NCI-H774 (cell line): ENCODE results near the gene ACSL3.
"Not testable (repeated sequence)": the region's sequence is repeated elsewhere in the genome, so short reads cannot be mapped to it uniquely, and the experiment has no call there.

Experiments used
- DNase-seq: peaks from one replicate; lab custom pipeline; 2025; lab: John Stamatoyannopoulos, UW

ACSL3 gene

DNA sequence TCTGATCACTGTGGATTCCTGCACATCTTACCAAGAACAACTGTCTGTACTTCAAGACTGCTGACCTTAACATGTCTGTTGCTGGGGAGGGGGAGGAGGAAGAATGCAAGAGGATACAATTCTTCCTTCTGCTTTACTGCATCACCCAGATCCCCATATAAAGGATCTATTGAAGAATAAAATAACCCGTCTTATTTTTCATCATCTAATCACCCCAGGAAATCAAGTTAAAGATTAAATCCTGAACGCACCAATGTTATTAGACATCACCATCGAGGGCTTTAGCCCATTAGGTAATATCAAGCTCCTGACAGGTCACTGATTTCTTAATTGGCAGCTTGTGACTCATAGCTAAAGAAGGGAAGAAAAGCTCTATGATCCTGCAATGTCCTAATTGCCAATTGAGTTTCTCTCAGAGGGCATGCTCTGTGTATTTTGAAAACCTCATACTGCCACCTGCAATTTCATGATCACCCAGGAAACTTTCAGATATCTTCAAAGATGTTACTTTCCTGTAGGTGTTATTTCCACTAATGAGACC is 115.8 kb downstream of the ACSL3 start:
- DNase-seq = no peak

DNA sequence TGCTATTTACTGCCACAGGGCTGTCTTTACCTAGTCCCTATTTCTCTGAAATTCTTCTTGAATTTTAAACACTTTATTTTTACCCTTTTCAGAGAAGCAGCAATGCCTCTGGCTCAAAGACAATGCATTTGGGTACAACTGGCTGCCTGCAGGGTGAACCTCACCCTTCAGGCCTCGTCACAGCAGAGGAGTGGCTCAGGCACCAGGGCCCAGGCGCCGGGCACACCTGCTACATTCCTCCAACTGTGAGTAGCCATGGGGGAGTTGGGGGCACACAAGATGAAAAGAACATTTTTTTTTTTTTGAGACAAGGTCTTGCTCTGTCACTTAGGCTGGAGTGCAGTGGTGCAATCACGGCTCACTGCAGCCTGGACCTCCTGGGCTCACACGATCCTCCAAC is 116.3 kb downstream of the ACSL3 start:
- DNase-seq = no peak

DNA sequence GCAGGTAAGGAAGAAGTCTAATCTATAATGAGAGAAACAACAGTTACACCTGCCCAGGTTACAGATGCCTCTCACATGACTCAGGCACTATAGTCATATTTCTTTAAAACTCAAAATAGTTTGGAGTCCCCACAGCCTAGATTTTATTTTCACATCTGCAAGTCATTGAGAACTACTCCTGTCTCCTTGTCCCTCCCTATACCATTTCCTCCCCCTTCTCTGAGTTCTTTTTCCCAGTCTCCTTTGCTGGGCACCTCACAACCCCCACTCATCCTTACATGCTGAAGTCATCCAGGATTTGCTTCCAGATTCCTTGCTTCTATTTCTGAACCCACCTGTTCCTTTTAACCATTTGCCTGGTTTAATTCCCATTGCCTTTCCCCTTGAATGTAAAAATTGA is 118.0 kb downstream of the ACSL3 start:
- no peak for DNase-seq

DNA sequence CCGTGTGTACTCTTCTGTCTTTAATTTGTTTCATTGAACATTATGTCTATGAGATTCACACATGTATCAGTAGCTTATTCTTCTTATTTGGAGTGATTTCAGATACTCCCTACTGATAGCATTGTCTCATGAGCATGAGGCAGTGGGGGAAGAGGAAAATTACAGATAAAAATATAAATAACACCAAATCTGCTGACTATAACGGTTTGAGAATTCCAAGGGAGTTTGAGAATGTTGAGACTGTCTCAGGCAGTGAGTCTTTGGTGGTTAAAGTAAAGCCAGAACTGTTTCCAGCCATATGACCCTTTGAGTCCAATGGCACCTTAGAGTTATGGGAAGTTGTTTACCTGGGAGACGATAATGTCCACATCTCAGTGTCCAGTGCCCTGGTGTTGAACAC is 118.6 kb downstream of the ACSL3 start:
- DNase-seq = no peak

DNA sequence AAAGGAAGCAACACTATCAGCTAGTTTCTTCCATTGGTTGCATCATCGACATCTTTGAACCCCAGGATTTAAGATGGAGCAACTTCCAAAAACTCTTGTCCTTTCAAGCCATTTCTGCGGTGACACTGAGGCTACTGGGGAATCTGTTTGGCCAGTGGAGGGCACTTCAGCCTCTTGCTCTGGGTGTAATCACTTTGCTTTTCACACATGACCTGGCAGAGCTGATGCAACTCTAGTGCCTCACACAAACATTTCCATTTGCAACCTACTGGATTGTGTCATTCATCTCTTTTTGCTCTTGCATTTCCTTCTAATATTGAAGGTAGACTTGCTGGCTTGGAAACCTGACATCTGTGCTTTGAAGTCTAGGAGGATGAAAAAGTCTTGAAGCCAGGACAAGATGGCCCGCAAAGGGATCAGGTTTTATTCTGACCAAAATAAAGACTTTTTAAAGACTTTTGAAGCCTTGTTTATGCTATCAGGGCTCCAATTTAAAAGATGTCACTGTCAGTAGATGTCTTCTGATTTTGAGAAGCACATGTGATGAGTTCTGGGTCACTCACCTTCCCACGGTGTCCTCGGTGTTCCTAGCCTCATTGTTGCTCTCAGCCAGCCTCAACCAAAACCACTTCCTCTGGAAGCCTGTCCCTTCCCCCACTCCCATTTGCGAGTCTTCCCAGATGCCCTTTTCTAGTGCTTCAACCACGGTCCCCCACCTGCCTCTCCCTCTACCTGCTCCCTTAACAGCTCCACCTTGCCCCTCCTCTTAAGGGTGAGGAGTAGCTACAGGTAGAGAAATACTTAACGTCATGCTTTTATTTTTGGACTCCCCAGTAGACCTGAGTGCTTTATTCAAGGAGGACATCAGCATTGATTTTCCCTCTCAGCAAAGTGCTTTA is 121.4 kb downstream of the ACSL3 start:
- peak; percentile 59 for DNase-seq

DNA sequence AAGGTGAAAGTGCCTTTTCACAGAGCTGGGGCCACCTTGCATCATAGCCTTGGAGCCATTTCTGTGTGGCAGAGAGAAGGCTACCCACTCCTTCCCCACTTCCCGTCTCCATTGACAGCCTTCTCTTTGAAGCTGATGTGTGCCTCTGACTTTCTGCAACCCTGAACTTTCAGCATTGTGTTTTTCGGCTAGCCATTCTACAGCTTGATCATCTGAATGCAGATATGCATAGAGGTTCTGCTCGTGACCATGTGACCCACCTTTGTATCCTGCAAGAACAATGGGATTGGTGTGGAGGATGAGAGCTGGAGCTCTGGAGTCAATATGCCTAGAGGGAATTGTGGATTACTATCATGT is 122.1 kb downstream of the ACSL3 start:
- no peak for DNase-seq

DNA sequence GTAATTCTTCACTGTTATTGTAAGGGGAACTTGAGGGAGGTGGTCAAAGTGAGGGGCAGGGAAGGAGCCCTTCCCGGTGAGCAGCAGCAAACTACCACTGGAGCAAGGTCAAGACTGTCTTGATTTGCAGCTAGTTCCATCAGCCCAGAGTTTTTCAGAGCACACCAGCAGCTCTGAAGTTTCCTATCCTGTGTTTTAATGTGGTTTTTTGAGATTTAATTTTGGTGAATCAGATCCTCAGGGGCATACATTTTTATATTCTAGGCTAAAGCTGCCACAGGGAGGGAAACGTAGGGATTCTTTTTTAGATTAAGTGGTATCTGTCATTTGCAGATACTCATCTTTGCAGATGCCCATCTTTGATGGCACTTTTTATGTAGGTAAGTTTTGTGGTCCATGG is 124.1 kb downstream of the ACSL3 start:
- no peak for DNase-seq

DNA sequence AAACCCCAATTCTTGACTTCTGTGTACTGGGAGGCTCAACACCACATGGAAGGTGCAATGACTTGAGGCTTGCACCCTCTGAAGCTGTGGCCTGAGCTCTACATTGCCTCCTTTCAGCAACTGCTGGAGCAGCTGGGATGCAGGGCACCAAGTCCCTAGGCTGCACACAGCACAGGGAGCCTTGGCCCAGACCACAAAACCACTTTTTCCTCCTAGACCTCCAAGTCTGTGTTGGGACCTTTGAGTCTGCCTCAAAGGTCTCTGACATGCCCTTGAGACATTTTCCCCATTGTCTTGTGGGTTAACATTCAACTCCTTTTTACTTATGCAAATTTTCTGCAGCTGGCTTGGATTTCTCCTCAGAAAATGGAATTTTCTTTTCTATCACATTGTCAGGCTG is 128.6 kb downstream of the ACSL3 start:
- no peak for DNase-seq

DNA sequence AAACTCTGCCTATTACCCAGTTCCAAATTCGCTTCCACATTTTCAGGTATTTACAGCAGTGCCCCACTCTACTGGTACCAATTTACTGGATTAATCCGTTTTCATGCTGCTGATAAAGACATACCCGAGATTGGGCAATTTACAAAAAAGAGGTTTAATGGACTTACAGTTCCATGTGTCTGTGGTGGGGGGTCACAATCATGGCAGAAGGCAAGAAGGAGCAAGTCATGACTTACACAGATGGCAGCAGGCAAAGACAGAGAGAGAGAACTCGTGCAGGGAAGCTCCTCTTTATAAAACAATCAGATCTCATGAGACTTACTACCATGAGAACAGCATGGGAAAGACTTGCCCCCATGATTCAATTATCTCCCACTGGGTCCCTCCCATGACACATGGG is 129.4 kb downstream of the ACSL3 start:
- not testable (repeated sequence) for DNase-seq

DNA sequence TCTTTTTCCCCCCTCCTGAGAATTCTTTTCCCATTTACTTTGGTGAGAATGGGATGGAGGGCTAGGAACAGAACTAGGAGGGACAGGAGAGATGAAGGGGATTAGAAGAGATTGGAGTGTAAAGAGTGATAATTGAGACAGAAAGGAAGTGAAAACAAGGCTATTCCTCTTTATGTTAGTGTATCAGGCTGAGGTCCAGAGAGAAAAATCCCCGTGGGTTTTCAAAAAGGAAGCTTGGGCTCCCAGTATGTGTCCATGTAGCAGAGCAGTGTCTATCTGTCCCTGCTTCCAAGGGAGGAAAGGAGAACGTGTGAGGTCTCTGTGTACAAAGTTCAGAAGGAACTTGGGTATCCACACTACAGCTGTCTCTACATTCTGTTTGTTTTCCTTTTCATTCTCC is 131.3 kb downstream of the ACSL3 start:
- DNase-seq = no peak
